GM12878 (cell line): ENCODE data around the gene MARCHF6. TPM values are rescaled to one million over a fixed set of nuclear protein-coding genes. Genes with fewer than 3 reads are reported as not detected.

Source experiments
- FOS ChIP-seq: IDR thresholded peaks from 3 replicates; pipeline ENCODE4 v1.6.1; 2011; ENCODE audit warnings: borderline replicate concordance; ENCODE audit not compliant: insufficient read length; ENCODE audit errors: extremely low read depth
- FOXM1 ChIP-seq: IDR thresholded peaks from 2 replicates; pipeline ENCODE4 v1.6.1; 2012; ENCODE audit warnings: low read depth, mild to moderate bottlenecking, inconsistent platforms, low read length, moderate library complexity
- HDAC2 ChIP-seq: fragments of 200-600 bp; sonication (generic); IDR thresholded peaks from 2 replicates; pipeline ENCODE4 v1.6.1; 2017
- IKZF1 ChIP-seq: fragments of 450-650 bp; conservative IDR thresholded peaks from 2 replicates; pipeline ENCODE4 v1.6.1; 2017; ENCODE audit warnings: antibody characterized with exemption, mild to moderate bottlenecking
- IRF4 ChIP-seq: IDR thresholded peaks from 2 replicates; pipeline ENCODE4 v1.6.1; 2011; ENCODE audit warnings: low read depth, low read length
- LARP7 ChIP-seq: fragments of 450-650 bp; IDR thresholded peaks from 2 replicates; pipeline ENCODE4 v1.6.1; 2017; ENCODE audit warnings: mild to moderate bottlenecking
- MEF2B ChIP-seq: fragments of 450-650 bp; IDR thresholded peaks from 2 replicates; pipeline ENCODE4 v1.6.1; 2018; ENCODE audit warnings: mild to moderate bottlenecking, moderate library complexity; ENCODE audit not compliant: partially characterized antibody, poor library complexity, severe bottlenecking
- NFIC ChIP-seq: IDR thresholded peaks from 2 replicates; pipeline ENCODE4 v1.6.1; 2012; ENCODE audit warnings: low read depth, mild to moderate bottlenecking, inconsistent platforms, low read length, moderate library complexity
- RELB ChIP-seq: fragments of 450-650 bp; IDR thresholded peaks from 2 replicates; pipeline ENCODE4 v1.6.1; 2017; ENCODE audit warnings: low read depth, mild to moderate bottlenecking, moderate library complexity
- TCF3 ChIP-seq: IDR thresholded peaks from 2 replicates; pipeline ENCODE4 v1.6.1; 2012; ENCODE audit warnings: low read depth, mild to moderate bottlenecking, low read length, borderline replicate concordance; ENCODE audit not compliant: insufficient read depth
- polyA plus RNA-seq, 11 experiments: library from polyadenylated mRNA; depleted of rRNA in 4 of 11; unstranded in 6 of 11; stranded (reverse) in 5 of 11; fragments of >200 nt; fragmentation: Nextera tagmentation in 4 of 11; fragmentation: Illumina TruSeq in 1 of 11; extraction: Ambion mirVana in 4 of 11; extraction: Trizol in 1 of 11; gene quantifications; 1 replicate in 1 of 11; 2 replicates in 10 of 11; pipeline versions ENCODE4 v1.2.1 to v1.2.3, GENCODE V29; 2011 to 2016; ENCODE audit warnings: inconsistent platforms in 2 of 11, missing spikeins in 2 of 11, low read depth in 1 of 11
- total RNA-seq, 4 experiments: library from RNA; depleted of rRNA in 3 of 4; stranded (reverse); fragments of >200 nt in 3 of 4; fragmentation: Illumina TruSeq in 1 of 4; extraction: Trizol in 1 of 4; gene quantifications; 2 replicates each; pipeline versions ENCODE4 v1.2.1 to v1.2.3, GENCODE V29; 2013 to 2021
- TF ChIP-seq, protein P1 (sequence below): fragments of 450-650 bp; IDR thresholded peaks from 2 replicates; pipeline ENCODE4 v1.6.1; 2017; ENCODE audit warnings: mild to moderate bottlenecking, low read depth, inconsistent platforms; ENCODE audit not compliant: poor library complexity, severe bottlenecking
- TF ChIP-seq, protein P2 (sequence below): fragments of 450-650 bp; IDR thresholded peaks from 2 replicates; pipeline ENCODE4 v1.6.1; 2018; ENCODE audit warnings: mild to moderate bottlenecking, low read depth, moderate library complexity; ENCODE audit not compliant: partially characterized antibody
- TF ChIP-seq, protein P3 (sequence below): fragments of 450-650 bp; conservative IDR thresholded peaks from 2 replicates; pipeline ENCODE4 v1.6.1; 2017; ENCODE audit warnings: mild to moderate bottlenecking, moderate library complexity
- TF ChIP-seq, protein P4 (sequence below): fragments of 450-650 bp; IDR thresholded peaks from 2 replicates; pipeline ENCODE4 v1.6.1; 2017; ENCODE audit warnings: antibody characterized with exemption, mild to moderate bottlenecking, moderate library complexity

MARCHF6 gene
- total and polyA plus RNA-seq, 10 of the 15 experiments (the other 5 are each of a cell fraction or from before 2014, with no cell fraction given) = 39.1 to 172 (median 61.0) TPM

- TF ChIP-seq, protein P1, sequence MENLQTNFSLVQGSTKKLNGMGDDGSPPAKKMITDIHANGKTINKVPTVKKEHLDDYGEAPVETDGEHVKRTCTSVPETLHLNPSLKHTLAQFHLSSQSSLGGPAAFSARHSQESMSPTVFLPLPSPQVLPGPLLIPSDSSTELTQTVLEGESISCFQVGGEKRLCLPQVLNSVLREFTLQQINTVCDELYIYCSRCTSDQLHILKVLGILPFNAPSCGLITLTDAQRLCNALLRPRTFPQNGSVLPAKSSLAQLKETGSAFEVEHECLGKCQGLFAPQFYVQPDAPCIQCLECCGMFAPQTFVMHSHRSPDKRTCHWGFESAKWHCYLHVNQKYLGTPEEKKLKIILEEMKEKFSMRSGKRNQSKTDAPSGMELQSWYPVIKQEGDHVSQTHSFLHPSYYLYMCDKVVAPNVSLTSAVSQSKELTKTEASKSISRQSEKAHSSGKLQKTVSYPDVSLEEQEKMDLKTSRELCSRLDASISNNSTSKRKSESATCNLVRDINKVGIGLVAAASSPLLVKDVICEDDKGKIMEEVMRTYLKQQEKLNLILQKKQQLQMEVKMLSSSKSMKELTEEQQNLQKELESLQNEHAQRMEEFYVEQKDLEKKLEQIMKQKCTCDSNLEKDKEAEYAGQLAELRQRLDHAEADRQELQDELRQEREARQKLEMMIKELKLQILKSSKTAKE = peak; percentile 17
- TF ChIP-seq FOS = no peak
- TF ChIP-seq, protein P2, sequence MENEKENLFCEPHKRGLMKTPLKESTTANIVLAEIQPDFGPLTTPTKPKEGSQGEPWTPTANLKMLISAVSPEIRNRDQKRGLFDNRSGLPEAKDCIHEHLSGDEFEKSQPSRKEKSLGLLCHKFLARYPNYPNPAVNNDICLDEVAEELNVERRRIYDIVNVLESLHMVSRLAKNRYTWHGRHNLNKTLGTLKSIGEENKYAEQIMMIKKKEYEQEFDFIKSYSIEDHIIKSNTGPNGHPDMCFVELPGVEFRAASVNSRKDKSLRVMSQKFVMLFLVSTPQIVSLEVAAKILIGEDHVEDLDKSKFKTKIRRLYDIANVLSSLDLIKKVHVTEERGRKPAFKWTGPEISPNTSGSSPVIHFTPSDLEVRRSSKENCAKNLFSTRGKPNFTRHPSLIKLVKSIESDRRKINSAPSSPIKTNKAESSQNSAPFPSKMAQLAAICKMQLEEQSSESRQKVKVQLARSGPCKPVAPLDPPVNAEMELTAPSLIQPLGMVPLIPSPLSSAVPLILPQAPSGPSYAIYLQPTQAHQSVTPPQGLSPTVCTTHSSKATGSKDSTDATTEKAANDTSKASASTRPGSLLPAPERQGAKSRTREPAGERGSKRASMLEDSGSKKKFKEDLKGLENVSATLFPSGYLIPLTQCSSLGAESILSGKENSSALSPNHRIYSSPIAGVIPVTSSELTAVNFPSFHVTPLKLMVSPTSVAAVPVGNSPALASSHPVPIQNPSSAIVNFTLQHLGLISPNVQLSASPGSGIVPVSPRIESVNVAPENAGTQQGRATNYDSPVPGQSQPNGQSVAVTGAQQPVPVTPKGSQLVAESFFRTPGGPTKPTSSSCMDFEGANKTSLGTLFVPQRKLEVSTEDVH = no peak
- TF ChIP-seq IRF4 = no peak
- TF ChIP-seq TCF3 = peak; percentile 46; the same call in 1 of the 2 replicates
- no peak for TF ChIP-seq LARP7
- 0 out of 2 replicates have a peak, but pooled peaks have one; percentile 23 for TF ChIP-seq RELB
- no peak for TF ChIP-seq HDAC2
- TF ChIP-seq NFIC = peak; percentile 55
- TF ChIP-seq, protein P3, sequence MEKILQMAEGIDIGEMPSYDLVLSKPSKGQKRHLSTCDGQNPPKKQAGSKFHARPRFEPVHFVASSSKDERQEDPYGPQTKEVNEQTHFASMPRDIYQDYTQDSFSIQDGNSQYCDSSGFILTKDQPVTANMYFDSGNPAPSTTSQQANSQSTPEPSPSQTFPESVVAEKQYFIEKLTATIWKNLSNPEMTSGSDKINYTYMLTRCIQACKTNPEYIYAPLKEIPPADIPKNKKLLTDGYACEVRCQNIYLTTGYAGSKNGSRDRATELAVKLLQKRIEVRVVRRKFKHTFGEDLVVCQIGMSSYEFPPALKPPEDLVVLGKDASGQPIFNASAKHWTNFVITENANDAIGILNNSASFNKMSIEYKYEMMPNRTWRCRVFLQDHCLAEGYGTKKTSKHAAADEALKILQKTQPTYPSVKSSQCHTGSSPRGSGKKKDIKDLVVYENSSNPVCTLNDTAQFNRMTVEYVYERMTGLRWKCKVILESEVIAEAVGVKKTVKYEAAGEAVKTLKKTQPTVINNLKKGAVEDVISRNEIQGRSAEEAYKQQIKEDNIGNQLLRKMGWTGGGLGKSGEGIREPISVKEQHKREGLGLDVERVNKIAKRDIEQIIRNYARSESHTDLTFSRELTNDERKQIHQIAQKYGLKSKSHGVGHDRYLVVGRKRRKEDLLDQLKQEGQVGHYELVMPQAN = 0 out of 2 replicates have a peak, but pooled peaks have one; percentile 29
- no peak for TF ChIP-seq MEF2B
- TF ChIP-seq IKZF1 = peak; percentile 58
- 0 out of 2 replicates have a peak, but pooled peaks have one; percentile 29 for TF ChIP-seq FOXM1
- TF ChIP-seq, protein P4, sequence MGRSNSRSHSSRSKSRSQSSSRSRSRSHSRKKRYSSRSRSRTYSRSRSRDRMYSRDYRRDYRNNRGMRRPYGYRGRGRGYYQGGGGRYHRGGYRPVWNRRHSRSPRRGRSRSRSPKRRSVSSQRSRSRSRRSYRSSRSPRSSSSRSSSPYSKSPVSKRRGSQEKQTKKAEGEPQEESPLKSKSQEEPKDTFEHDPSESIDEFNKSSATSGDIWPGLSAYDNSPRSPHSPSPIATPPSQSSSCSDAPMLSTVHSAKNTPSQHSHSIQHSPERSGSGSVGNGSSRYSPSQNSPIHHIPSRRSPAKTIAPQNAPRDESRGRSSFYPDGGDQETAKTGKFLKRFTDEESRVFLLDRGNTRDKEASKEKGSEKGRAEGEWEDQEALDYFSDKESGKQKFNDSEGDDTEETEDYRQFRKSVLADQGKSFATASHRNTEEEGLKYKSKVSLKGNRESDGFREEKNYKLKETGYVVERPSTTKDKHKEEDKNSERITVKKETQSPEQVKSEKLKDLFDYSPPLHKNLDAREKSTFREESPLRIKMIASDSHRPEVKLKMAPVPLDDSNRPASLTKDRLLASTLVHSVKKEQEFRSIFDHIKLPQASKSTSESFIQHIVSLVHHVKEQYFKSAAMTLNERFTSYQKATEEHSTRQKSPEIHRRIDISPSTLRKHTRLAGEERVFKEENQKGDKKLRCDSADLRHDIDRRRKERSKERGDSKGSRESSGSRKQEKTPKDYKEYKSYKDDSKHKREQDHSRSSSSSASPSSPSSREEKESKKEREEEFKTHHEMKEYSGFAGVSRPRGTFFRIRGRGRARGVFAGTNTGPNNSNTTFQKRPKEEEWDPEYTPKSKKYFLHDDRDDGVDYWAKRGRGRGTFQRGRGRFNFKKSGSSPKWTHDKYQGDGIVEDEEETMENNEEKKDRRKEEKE = no peak
Measured at GRCh38 chr5:10355071-10355889, 1.8 kb downstream of the MARCHF6 start (continued).
